Middle frontal gyrus (tissue), 1 donor: ENCODE results near the gene SLC25A44.

Source experiments
- DNase-seq: peaks from one replicate; pipeline ENCODE4 v3.0.0-alpha.2; 2015; ENCODE audit warnings: low spot score; ENCODE audit errors: extremely low spot score

Gene SLC25A44, protein sequence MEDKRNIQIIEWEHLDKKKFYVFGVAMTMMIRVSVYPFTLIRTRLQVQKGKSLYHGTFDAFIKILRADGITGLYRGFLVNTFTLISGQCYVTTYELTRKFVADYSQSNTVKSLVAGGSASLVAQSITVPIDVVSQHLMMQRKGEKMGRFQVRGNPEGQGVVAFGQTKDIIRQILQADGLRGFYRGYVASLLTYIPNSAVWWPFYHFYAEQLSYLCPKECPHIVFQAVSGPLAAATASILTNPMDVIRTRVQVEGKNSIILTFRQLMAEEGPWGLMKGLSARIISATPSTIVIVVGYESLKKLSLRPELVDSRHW

DNA sequence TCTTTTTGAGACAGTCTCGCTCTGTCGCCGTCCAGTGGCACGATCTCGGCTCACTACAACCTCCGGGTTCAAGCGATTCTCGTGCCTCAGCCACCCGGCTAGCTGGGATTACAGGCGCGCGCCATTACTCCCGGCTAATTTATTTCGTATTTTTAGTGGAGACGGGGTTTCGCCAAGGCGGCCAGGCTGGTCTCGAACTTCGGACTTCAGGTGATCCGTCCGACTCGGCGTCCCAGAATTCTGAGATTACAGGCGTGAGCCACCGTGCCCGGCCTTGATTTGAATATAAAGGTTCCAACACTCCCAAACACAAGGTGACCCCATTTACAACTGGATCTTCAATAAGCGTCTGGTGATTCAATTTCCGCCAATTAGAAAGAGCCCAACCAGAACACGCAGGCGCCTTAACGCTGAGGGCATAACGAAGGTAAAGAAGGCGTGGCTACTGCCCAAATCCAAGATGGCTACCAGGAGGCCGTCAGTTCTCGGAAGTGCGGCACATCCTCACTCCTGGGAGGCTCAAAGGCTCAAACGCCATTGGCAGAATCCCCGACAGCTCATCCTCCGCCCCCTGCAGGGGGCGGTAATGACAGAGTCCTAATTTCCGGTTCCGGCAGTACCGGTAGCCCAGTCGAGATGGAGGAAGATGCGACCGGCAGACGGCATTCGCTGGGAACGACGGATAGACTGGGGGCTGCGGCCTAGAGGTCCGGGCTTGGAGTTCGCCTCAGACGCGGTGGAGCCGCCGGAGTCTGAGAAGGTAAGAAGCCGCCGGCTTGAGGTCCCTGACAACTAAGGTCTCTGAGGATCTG, at the start of gene SLC25A44:
TSS of gene SLC25A44 (plus strand) at position 617 of the 812 bp plus-strand sequence. CDS start 5,744 bp downstream, outside the sequence.
- peak; percentile 98 for DNase-seq

GRCh38 chr1:156144742-156145141, 49.2 kb upstream of the SLC25A44 start:
- no peak for DNase-seq

DNA sequence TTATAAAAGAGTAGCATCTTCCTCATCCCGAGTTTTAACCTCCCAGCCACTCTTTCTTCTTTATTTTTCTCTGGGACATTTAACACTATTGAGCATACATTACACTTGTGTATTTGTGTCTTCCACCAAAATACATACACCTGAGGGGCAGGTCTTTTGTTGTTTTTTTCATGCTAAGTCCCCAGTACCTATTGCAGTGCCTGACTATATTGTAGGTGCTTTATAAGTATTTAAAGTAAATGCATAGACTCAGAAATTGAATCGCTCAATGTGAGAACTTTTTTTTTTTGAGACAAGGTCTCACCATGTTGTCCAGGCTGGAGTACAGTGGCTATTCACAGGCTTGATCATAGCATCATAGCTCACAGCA, 48.3 kb upstream of the SLC25A44 start:
- no peak for DNase-seq

DNA sequence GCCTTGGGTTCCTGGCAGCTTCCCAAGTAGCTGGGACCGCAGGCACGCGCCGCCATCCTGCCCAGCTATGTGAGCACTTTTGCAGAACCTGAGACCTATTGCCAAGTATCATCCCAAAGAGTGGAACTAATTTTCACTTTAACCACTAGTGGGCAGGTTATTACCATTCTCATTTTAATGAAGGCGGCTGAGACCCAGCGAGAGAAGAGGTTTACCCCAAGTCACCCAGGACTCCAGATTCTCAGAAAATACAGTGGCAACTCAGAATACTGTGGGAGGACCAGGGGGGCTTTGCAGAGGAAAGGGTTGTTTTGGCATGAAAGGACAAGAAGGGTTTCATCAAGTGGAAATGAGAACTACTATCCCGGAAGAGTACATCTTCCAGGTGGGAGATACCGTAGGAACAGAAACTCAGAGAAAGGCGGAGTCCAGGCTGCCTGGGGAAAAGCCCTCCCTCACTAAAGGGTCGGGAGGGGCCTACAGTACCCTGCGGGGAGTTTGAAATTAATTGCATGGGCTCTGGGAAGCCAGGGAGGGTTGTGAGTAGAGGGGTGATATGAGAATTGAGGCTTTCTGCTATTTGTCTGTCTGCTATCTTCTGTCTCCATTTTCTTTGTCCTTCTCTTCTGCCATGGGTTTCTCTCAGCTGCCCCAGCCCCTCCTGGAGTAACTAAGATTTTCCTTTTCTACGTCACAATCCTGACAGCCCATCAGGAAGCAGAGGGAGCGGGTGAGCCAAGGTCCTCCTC, 47.7 kb upstream of the SLC25A44 start:
- DNase-seq = peak; percentile 67

DNA sequence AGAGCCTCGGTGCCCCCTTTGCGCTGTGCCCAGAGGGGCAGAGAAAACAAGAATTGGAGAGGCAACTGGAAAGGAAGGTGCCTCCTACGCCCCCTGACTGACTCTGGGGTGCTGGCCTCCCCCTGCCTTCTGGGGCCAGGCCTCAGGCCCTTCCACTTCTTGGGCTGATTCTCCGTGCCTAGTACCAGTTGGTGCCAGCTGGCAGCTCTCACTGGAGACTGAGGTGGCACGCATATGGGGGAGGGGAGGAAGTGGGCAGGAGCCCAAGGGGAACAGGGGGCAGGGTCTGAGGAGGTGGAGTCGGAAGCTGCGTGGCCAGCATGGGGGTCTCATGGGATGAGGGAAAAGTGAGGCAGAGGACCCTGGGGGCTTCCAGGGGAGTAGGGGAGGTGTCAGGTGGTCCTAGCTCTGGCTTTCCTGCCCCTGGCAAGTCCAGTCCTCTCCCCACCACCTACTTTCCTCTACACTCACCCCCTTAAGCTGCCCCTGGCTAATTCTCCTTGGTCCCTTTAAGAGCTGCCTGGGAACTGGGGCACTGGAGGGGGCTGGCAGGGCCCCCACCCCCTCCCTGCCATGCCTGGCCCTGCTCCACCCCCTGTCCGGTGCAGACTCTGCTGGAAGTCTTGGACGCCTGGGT, 47.0 kb upstream of the SLC25A44 start:
- DNase-seq = no peak

- no peak for DNase-seq
Measured at GRCh38 chr1:156148216-156148615, 45.7 kb upstream of the SLC25A44 start.

- DNase-seq = no peak
Measured at GRCh38 chr1:156149374-156150332, 44.3 kb upstream of the SLC25A44 start.

DNA sequence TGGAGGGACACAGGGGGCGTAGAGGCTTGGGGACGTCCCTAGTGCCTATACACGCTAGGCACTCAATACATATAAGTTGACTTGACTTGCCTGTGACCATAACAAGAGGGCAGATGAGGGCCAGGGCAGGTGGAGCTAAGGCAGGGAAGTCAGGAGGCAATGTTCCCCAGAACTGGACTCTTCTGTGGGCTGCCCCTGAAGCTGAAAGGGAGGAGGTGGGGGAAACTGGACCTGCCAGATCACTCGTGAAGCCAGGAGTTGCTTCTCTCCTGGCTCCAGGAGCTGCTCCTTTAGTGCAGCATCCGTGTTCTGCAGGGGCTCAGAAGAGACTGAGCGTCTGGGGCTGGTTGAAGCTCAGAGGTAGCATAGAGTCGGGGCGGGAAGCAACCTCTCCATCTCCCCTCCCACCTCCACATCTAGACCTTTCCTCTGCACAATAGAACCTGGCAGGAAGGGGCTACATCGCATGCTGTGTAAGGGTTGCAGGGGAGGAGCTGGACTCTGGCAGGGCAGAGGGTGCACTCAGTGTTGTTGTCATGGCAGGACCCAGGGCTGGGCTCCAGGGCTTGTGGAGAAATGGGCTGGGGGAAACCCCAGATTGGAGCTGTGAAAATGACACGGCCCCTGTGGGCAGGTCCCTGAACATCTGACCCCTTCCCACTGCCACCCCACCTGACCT, 43.4 kb upstream of the SLC25A44 start:
- no peak for DNase-seq

DNA sequence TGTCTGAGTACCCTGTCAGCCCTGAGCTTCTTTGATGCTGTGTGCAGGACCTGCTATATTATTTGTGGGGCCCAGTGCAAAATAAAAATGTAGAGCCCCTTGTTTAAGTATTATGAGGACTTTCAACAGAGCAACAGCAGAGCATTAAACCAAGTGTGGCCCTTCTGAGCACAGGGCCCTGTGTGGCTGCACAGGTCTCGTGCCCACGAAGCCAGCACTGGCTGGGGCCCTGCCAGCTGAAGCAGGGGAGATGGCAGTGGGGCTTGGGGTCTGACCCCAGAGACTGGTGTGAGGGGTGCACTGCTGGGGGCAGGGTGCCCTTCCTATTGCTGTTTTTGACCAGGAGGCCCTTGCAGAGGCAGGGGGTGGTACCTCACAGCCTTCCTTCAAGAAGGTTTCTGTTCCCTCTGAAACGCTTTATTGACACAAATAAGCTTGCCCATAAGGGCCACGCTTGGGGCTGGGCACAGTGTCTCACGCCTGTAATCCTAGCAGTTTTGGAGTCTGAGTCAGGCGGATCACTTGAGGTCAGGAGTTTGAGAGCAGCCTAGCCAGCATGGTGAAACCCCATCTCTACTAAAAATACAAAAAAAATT, 42.7 kb upstream of the SLC25A44 start:
- no peak for DNase-seq

DNA sequence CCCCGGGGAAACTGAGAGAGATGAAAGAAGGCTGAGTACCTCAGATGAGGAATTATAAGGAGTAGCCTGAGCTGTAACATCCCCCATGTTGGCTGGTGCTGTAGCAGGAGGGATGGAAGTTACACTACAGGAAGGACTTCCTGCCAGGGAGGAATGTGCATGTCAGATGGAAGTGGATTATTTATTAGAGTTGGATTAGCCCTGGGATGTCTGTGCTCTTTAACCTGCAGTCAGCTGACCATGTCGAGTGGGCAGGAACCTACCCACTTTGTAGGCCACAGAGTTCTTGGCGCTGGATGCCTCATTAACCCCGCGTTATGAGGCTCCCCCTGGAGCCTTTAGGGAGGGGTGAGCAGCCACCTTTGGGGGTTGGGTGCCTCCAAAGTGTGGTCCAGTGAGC, 41.3 kb upstream of the SLC25A44 start:
- DNase-seq = no peak

DNA sequence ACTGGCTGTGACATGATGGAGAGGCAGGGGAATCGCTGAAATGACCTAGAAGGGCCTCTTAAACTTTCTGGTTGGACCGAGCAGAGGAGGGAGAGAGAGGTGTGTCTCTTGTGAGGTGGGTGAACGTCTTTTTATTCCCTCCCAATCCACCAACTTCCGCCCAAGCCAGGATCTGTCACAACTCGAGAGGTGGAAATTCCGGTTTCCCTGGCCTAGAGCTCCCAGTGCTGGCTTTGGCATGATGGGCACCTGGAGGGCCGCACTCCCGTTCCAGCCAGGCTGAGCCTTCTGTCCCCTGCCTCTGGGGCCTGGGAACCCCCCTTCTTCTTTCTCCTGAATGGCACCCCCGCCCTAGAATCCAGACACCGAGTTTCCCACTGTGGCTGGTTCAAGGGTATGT, 40.5 kb upstream of the SLC25A44 start, which contains the start of gene SEMA4A:
TSS of gene SEMA4A (plus strand) at position 224 of the 400 bp plus-strand sequence. CDS start 994 bp downstream, outside the sequence.
- no peak for DNase-seq

- no peak for DNase-seq
Measured at GRCh38 chr1:156154317-156154749, 39.6 kb upstream of the SLC25A44 start.

DNA sequence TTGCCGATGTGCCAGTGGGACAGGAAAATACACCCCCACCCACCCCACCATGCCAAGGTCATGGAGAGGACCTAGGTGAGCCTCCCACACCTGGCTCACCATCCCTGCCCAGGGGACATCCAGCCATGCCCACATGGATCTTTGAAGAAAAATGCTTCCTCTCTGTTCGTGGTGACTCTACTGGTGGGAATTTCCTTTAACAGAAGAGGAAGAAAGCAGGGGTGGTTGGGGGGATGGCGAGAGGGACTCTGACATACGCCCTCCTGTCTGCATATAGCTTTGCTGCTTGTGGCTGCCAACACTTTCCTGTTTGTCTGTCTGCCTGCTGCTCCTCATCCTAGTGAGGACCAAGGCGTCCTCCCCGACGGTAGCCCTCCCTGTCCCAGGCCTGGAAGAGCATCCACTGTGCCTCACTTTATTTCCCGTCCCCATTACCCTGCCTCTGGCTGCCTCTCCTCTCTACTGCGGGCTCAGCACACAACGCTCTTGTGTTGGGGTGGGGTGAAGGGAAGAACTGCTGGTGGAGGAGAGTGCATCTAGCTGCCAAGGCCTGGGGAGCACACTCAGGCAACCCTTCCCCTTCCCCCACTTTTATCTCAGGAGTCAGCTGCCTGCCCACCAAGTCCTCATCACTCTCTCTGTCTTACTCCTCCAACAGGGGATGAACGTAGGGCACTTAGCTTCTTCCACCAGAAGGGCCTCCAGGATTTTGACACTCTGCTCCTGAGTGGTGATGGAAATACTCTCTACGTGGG, 38.0 kb upstream of the SLC25A44 start:
- DNase-seq = no peak

DNA sequence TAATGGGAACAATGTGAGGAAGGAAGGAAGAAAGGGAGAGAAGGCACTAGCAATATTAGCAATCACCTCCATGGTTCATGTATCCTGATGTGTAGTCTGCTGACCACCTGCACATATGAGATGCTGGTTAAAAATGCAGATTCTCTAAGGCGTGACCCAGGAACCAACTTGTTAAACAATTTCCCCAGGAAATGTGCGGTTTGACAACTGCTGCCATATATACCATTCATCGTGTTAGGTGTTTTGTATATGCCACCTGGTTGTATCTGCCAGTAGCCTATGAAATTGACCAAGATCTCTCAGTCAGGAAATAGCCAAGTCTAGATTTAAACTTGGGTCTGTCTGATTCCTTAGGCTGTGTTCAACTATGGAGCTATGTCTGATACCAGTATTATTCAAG, 36.4 kb upstream of the SLC25A44 start:
- no peak for DNase-seq

DNA sequence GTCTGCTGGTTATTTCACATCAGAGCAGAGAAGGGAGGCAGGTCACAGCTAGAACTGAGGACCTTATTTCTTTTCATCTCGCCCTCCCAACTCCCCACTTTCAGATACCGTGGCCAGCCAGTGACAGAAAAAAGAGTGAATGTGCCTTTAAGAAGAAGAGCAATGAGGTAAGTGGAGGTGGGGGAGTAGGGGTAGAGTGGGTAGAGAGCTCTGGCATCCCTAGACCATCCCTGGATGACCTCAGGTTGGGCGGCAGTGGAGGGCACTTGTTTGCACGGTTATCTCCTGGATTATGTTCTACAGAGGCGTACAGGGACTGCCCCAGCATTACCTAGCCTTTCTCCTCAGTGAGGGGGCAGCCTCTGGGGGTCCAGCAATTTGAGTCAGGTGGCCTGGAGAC, 35.9 kb upstream of the SLC25A44 start:
- no peak for DNase-seq

- no peak for DNase-seq
Measured at GRCh38 chr1:156160000-156160742, 33.7 kb upstream of the SLC25A44 start.

DNA sequence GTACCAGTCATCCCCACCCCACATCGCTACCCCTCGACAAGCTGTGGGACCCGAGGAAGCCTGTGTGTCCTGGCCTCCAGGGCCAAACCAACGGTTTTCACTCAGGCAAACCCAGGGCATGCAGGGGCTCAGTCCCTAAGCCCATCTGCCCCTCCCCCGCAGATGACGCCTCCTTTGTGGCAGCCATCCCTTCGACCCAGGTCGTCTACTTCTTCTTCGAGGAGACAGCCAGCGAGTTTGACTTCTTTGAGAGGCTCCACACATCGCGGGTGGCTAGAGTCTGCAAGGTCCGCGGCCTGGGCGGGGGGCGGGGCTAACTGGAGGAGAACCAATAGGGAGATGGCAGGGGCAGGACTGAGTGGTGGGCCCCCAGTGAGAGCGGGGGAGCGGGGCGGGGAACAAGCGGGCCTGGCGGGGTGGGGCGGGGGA, 33.1 kb upstream of the SLC25A44 start:
- DNase-seq = no peak
